ENCODE measurements around the gene SPCS2. TPM values are rescaled to one million over a fixed set of nuclear protein-coding genes. Genes with fewer than 3 reads are reported as not detected.

The SPCS2 gene
- total RNA-seq, 2 experiments from 2014 or later, result 124 to 131 TPM

DNA sequence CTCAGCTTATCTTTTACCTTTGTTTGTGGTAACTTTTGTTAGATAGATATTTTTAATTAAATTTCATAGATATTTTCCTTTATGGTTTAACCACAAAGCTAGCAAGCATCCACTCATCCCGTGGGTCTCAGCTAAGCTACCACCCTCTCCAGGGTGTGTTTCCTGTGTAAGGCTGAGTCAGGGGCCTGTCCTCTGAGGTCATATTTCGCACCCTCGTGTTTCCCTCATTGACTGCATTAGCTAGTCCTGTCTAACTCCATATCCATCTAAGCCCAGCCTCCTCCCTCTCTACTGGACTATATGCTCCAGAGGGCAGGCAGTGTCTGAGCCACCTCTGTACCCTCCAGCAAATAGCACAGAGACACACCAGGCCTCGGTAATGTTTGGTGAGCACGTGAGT, 16.9 kb upstream of the SPCS2 start:
- intact Hi-C loops (cut with DNase I, micrococcal nuclease), result loop anchor here (1.0 to 5.0 kb wide), 2 partner anchors 11 to 210 kb away; no protein-coding TSS in a partner anchor
- no peak overlapping the region for H3K4me3 Mint-ChIP-seq
- peaks cover 17% of the 10 kb centered on the region for H3K36me3 Mint-ChIP-seq (ENCODE audit: low read depth)
- peaks cover 9% of the 10 kb centered on the region for H3K4me1 Mint-ChIP-seq
- no peaks in the 10 kb centered on the region for H3K27me3 Mint-ChIP-seq
- H3K27ac Mint-ChIP-seq, result peak overlapping the region; percentile 42
- DNase-seq (peak; percentile 22), ATAC-seq (peak; percentile 54)
- H3K9me3 Mint-ChIP-seq (ENCODE audit: low read depth), result no peaks in the 10 kb centered on the region
- POLR2A ChIA-PET, result no interaction called here
- CTCF ChIA-PET, result interaction anchor here (0.8 to 4.2 kb wide), 8 partner anchors 9 to 273 kb away, joined by 3 to 28 read pairs (median 4); no protein-coding TSS in a partner anchor

DNA sequence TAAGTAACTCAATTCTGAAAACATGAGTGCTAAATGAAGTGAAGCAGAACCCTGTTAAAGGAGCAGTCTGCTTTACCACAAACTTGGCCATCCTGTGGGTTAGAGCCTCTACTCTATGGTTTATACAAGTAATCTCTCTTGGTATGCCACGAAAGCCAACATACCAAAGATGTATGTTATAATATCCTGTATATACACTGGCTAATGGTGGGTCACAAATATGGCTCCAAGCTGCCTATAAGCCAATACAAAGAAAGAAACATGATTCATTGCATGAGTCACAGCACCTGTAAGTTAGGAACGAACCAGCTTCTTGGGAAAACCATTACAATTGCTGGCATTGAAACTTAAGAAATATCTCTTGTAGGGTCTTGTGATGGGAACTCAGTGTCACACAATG, 16.3 kb upstream of the SPCS2 start:
- ChIA-PET POLR2A (no interaction called here), CTCF (interaction anchor here (0.8 to 1.2 kb wide), 2 partner anchors 9 to 21 kb away, joined by 3 to 4 read pairs; no protein-coding TSS in a partner anchor)
- Mint-ChIP-seq H3K4me1 (peaks cover 9% of the 10 kb centered on the region), H3K36me3 (ENCODE audit: low read depth) (peaks cover 17% of the 10 kb centered on the region), H3K27ac (no peak overlapping the region), H3K9me3 (ENCODE audit: low read depth) (no peaks in the 10 kb centered on the region), H3K4me3 (no peak overlapping the region), H3K27me3 (no peaks in the 10 kb centered on the region)
- DNase-seq (peak; percentile 25), ATAC-seq (peak; percentile 74)
- intact Hi-C loops (cut with DNase I, micrococcal nuclease), result loop anchor here (1.0 to 5.0 kb wide), 2 partner anchors 11 to 210 kb away; no protein-coding TSS in a partner anchor

DNA sequence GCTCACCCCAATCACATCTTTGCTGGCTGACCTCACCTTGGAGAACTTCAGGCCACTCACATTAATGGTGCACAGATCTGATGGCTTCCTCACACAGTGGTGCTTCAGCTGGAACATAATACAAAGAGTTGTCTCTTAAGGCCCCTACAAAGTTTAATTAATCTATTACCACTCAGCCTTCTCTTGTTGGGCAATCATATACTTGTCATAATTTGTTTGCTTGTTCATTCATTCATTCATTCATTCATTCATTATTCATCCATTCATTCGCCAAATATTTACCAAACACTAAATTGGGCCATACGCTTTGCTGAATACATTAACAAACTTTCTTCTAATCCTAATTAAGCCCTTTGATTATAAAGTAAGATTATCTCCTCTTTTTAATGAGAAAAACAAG, 15.3 kb upstream of the SPCS2 start:
- no peaks in the 10 kb centered on the region for H3K27me3 Mint-ChIP-seq
- POLR2A ChIA-PET, result no interaction called here
- intact Hi-C loops (cut with DNase I, micrococcal nuclease), result loop anchor here in 1 of 2 experiments (5.0 kb wide), 1 partner anchor 209 kb away; no protein-coding TSS in a partner anchor
- H3K4me1 Mint-ChIP-seq, result peaks cover 9% of the 10 kb centered on the region
- ATAC-seq (no peak), DNase-seq (no peak)
- no peak overlapping the region for H3K4me3 Mint-ChIP-seq
- peaks cover 17% of the 10 kb centered on the region for H3K36me3 Mint-ChIP-seq (ENCODE audit: low read depth)
- no peak overlapping the region for H3K27ac Mint-ChIP-seq
- CTCF ChIA-PET, result interaction anchor here (1.3 kb wide), 1 partner anchor 308 kb away, joined by 6 read pairs; no protein-coding TSS in a partner anchor
- H3K9me3 Mint-ChIP-seq (ENCODE audit: low read depth), result no peaks in the 10 kb centered on the region

DNA sequence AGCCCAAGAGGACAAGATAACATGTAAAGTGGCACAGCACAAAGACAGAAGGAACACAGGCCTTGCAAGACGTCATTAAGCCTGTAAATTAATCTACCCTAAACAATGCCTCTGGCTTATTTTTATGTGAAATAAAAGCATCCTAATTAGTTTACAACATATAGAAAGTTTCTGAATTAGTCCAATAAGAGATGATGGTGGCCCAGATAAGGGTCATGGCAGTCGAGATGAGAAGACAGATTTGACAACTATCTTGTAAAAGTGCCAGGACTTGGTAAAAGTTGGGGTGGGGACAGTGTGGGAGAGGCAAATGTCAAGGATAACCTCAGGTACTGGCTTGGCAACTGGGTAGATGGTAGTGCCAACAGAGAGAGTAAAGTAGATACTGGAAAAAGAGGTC, 13.8 kb upstream of the SPCS2 start:
- intact Hi-C loops (cut with DNase I, micrococcal nuclease), result no loop called here
- Mint-ChIP-seq H3K27me3 (no peaks in the 10 kb centered on the region), H3K4me1 (peaks cover 9% of the 10 kb centered on the region), H3K36me3 (ENCODE audit: low read depth) (peaks cover 18% of the 10 kb centered on the region), H3K27ac (no peak overlapping the region), H3K9me3 (ENCODE audit: low read depth) (no peaks in the 10 kb centered on the region), H3K4me3 (no peak overlapping the region)
- ChIA-PET POLR2A (no interaction called here), CTCF (interaction anchor here (1.3 to 2.0 kb wide), 2 partner anchors 87 to 209 kb away, joined by 3 to 6 read pairs; no protein-coding TSS in a partner anchor)
- DNase-seq (no peak), ATAC-seq (no peak)

- Mint-ChIP-seq H3K4me1 (peaks cover 9% of the 10 kb centered on the region), H3K27me3 (no peaks in the 10 kb centered on the region), H3K9me3 (ENCODE audit: low read depth) (no peaks in the 10 kb centered on the region), H3K27ac (no peak overlapping the region), H3K4me3 (no peak overlapping the region), H3K36me3 (ENCODE audit: low read depth) (peaks cover 18% of the 10 kb centered on the region)
- intact Hi-C loops (cut with DNase I, micrococcal nuclease), result no loop called here
- ChIA-PET CTCF (interaction anchor here (1.3 to 2.0 kb wide), 2 partner anchors 86 to 210 kb away, joined by 3 to 6 read pairs; no protein-coding TSS in a partner anchor), POLR2A (no interaction called here)
- no peak for ATAC-seq
- no peak for DNase-seq
These were observed 13.0 kb upstream of the SPCS2 start for GRCh38 chr11:74936087-74936486.

- Mint-ChIP-seq H3K27me3 (no peaks in the 10 kb centered on the region), H3K4me1 (peaks cover 9% of the 10 kb centered on the region), H3K36me3 (ENCODE audit: low read depth) (peaks cover 22% of the 10 kb centered on the region), H3K9me3 (ENCODE audit: low read depth) (no peaks in the 10 kb centered on the region), H3K4me3 (no peak overlapping the region), H3K27ac (no peak overlapping the region)
- no peak for DNase-seq
- ChIA-PET POLR2A (no interaction called here), CTCF (interaction anchor here (0.7 to 2.0 kb wide), 3 partner anchors 23 to 204 kb away, joined by 3 to 6 read pairs (median 6); no protein-coding TSS in a partner anchor)
- intact Hi-C loops (cut with DNase I, micrococcal nuclease), result no loop called here
- no peak for ATAC-seq
These were observed 12.1 kb upstream of the SPCS2 start for GRCh38 chr11:74936976-74937375.

- intact Hi-C loops (cut with DNase I, micrococcal nuclease), result no loop called here
- Mint-ChIP-seq H3K27me3 (no peaks in the 10 kb centered on the region), H3K27ac (no peak overlapping the region), H3K4me1 (peaks cover 12% of the 10 kb centered on the region), H3K9me3 (ENCODE audit: low read depth) (no peaks in the 10 kb centered on the region), H3K36me3 (ENCODE audit: low read depth) (peaks cover 23% of the 10 kb centered on the region), H3K4me3 (no peak overlapping the region)
- ChIA-PET CTCF (interaction anchor here (0.6 to 1.5 kb wide), 4 partner anchors 51 to 203 kb away, joined by 3 to 6 read pairs (median 4); no protein-coding TSS in a partner anchor), POLR2A (no interaction called here)
- DNase-seq (no peak), ATAC-seq (no peak)
These were observed 11.2 kb upstream of the SPCS2 start for GRCh38 chr11:74937696-74938475.

DNA sequence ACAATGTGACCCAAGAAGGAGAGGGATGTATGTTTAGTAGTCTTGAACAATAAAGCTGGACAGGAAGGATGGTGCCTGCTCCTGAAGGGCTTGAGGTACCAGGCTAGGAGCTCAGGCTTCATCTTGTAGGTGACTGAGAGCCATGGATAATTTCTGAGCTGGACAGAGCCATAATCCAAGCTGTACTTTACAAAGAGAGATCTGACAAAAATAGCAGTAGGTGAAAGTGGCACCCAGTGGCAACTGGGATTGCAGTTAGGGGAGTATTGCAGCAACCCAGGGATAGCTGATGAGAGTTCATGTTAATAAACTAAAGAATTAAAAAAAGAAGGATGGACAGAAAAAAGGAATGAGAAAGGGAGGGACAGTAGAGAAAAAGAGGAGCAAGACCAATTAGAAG, 7.6 kb upstream of the SPCS2 start:
- H3K9me3 Mint-ChIP-seq (ENCODE audit: low read depth), result no peaks in the 10 kb centered on the region
- POLR2A ChIA-PET, result no interaction called here
- no peak overlapping the region for H3K4me3 Mint-ChIP-seq
- peaks cover 29% of the 10 kb centered on the region for H3K4me1 Mint-ChIP-seq
- DNase-seq, result no peak
- CTCF ChIA-PET, result interaction anchor here (0.9 to 3.3 kb wide), 2 partner anchors 9 to 12 kb away, joined by 3 to 13 read pairs; no protein-coding TSS in a partner anchor
- no peak for ATAC-seq
- H3K36me3 Mint-ChIP-seq (ENCODE audit: low read depth), result peaks cover 14% of the 10 kb centered on the region
- intact Hi-C loops (cut with DNase I, micrococcal nuclease), result no loop called here
- no peak overlapping the region for H3K27ac Mint-ChIP-seq
- no peaks in the 10 kb centered on the region for H3K27me3 Mint-ChIP-seq

DNA sequence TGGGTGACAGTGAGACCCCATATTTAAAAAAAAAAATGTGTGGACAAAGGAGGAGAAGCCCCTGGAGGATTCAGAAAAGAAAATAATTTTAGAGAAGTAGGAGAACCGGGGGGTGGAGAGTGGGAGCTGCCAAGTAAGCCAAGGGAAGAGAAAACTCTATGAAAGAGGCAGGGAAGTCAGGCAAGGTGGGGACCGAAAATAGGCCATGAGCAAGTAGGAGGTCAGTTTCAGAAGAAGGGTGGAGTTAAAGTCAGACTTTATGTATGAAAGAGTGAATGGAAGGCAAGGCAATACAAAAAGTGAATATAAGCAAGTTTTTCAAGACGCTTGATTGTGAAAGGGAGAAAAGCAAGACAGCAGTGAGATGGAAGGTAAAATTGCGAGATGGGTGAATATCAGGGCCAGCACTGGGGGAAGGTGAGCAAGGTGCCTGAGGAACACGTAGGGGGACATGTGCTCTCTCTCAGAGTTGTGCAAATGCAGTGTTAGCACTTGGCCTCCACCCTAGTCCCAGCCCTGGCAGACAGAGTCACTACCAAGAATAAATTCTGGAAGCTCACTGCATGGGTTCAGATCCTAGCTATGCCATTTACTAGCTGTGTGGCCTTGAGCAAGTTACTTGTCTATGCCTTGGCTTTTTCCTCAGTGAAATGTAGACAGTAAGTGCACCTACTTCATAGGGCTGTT, 6.8 kb upstream of the SPCS2 start:
- Mint-ChIP-seq H3K4me3 (no peak overlapping the region), H3K36me3 (ENCODE audit: low read depth) (peaks cover 14% of the 10 kb centered on the region), H3K27me3 (no peaks in the 10 kb centered on the region), H3K4me1 (peaks cover 29% of the 10 kb centered on the region), H3K27ac (no peak overlapping the region), H3K9me3 (ENCODE audit: low read depth) (no peaks in the 10 kb centered on the region)
- ChIA-PET CTCF (interaction anchor here (0.5 to 3.3 kb wide), 4 partner anchors 10 to 199 kb away, joined by 3 to 13 read pairs (median 3); no protein-coding TSS in a partner anchor), POLR2A (interaction anchor here (0.5 kb wide), 1 partner anchor 168 kb away, joined by 3 read pairs; no protein-coding TSS in a partner anchor)
- no peak for ATAC-seq
- DNase-seq, result no peak
- intact Hi-C loops (cut with DNase I, micrococcal nuclease), result no loop called here

- intact Hi-C loops (cut with DNase I, micrococcal nuclease), result loop anchor here in 1 of 2 experiments (2.0 to 5.0 kb wide), 4 partner anchors 194 to 1351 kb away; partner anchors contain the start of genes C2CD3, FAM168A, PGM2L1 and PPME1
- Mint-ChIP-seq H3K4me1 (peaks cover 44% of the 10 kb centered on the region), H3K9me3 (ENCODE audit: low read depth) (no peaks in the 10 kb centered on the region), H3K27me3 (no peaks in the 10 kb centered on the region), H3K27ac (peak overlapping the region; percentile 97), H3K36me3 (ENCODE audit: low read depth) (peaks cover 22% of the 10 kb centered on the region), H3K4me3 (peak overlapping the region; percentile 96)
- ChIA-PET POLR2A (interaction anchor here (0.5 to 1.0 kb wide), 5 partner anchors 18 to 1428 kb away, joined by 3 to 10 read pairs (median 3); no protein-coding TSS in a partner anchor), CTCF (interaction anchor here (0.7 to 1.5 kb wide), 3 partner anchors 12 to 1498 kb away, joined by 3 to 4 read pairs (median 3); no protein-coding TSS in a partner anchor)
- ATAC-seq (peak; percentile 13), DNase-seq (no peak)
These were observed 544 bp upstream of the SPCS2 start for GRCh38 chr11:74948546-74948897.

DNA sequence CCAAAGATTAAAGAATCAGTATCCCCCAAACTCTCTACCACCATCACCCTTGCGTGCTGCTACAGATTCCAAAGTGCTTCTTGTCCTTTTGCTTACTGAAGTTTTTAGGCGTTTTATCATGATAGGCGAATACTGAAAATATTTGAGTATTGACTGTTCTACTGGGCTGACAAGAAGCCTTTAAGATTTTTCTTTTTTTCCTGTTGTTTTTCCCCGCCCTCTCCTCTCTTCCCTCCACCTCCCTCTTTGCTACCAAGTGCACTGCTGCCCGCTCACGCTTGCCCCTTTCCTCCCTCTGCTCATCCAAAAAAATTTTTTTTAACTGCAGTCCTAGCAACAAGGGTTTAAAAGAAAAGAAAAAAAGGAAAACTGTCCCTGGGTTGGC, 679 bp downstream of the SPCS2 start:
- Mint-ChIP-seq H3K4me3 (peak overlapping the region; percentile 96), H3K9me3 (ENCODE audit: low read depth) (no peaks in the 10 kb centered on the region), H3K4me1 (peaks cover 45% of the 10 kb centered on the region), H3K36me3 (ENCODE audit: low read depth) (peaks cover 25% of the 10 kb centered on the region), H3K27me3 (no peaks in the 10 kb centered on the region), H3K27ac (peak overlapping the region; percentile 97)
- ATAC-seq, result no peak
- no peak for DNase-seq
- ChIA-PET CTCF (interaction anchor here (1.4 to 1.5 kb wide), 2 partner anchors 11 to 292 kb away, joined by 3 to 4 read pairs; no protein-coding TSS in a partner anchor), POLR2A (interaction anchor here (0.6 kb wide), 1 partner anchor 44 kb away, joined by 3 read pairs; no protein-coding TSS in a partner anchor)
- intact Hi-C loops (cut with DNase I, micrococcal nuclease), result loop anchor here (1.0 to 5.0 kb wide), 10 partner anchors 39 to 1352 kb away; partner anchors contain the start of genes NEU3 (in 2 of the 2), C2CD3 (in 1 of the 2), FAM168A (in 1 of the 2) and LIPT2 (in 1 of the 2)

Measured in activated CD4-positive, alpha-beta T cell treated with anti-CD3 and anti-CD28 coated beads for 36 hours (primary cell).